ENCODE results near the gene CRNKL1.

CRNKL1 gene

DNA sequence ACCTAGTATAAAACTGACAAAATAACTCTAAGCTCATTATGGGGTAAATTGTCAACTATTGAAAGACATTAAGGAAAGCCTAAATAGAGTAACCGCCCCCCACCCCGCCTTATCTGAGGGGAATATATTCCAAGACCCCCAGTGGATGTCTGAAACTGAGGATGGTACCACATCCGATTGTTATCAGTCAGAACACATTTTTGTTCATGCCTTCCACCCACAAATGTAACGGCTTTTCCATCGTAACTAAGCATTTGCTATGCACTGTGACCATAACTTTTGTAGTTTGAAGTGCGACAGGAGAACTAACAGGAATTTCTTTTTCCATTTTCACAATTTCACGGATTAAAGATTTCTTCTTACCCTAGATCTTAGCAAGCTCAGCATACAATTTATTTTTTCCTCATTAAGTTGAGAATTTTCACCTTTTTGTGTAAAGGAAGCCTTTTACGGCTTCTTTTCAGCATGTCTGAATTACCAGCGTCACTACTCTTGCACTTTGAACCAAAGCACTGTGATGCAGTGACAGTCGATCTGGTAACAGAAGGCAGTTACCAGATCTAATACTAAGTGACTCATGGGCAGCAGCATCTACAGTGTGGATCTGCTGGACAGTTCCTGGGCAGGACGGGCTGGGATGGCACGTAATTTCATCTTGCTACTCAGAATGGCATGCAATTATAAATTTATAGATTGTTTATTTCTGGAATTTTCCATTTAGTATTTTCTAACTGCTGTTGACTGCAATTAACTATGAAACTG, 11.9 kb upstream of the CRNKL1 start:
- DNase-seq (ENCODE audit: low read depth): no peak

DNA sequence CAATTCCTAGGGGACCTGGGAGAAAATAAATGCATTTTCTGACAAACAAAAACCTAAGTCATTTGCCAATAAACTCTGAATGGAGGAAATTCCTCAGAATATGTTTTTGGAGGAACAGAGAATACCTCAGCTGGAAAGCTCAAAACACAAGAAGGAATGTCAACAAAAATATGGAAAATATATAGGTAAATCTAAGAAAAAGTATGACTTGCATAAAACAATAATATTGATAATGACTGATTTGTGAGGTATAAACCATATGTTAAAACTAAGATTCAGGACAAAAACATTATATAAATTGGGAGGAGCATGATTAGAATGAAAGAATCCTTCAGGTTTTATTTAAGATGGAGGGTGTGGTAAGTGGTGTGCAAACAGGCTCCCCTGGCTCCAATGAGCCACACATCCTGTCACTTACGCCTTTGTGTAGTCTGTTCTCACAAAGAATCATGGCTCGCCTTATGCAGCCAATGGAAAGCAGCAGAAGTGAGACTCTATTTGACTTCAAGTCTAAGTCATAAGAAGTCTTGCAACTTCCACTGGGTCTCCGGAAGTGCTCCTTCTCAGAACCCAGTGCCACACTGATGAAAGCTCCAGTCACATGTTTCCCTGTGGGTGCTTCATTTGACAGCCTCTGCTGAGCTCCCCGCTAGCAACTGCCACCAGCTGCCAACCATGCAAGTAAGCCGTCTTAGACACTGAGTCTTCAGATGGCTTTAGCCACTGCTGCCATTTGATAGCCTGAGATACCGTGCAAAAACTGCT, 8.2 kb upstream of the CRNKL1 start:
- no peak for DNase-seq (ENCODE audit: low read depth)

DNA sequence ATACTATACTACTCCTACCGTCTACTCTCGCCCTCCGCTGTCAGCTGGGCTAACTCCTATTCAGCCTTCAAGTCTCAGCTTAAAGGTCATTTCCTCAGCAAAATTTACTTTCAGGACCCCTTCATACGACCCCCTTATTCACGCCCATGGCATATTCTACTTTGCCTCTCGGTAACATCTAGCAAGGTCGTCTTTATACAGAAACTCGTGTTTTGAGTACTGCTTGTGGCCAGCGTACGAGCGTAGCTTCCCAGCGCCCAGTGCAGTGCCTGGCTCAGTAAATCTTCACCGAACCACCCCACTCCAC, 546 bp downstream of the CRNKL1 start:
- DNase-seq (ENCODE audit: low read depth): no peak

DNA sequence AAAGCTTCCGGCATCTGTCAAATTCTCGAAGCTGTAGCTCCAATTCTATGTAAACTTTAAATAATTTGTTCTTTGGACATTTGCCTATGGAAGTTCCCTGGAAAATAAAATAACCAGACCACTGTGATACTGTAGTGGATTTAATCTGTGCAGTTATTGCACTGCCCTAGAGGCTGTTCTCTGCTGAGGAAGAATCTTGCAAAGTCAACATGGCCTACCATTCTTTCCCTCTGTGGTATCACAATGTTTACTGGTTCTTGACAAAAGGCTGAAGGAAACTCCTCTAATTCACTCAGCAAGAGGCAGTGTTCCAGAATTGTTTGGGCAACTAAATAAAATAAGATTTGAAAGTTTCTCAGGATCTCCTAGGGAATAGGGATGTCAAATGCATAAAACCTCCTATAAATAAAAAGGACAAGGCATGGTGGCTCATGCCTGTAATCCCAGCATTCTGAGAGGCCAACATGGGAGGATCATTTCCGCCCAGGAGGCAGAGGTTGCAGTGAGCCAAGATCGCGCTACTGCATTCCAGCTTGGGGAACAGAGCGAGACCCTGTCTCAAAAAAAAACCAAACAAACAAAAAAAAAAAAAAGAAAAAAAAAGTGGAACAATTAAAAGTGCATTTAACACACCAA, 12.4 kb downstream of the CRNKL1 start:
- DNase-seq (ENCODE audit: low read depth): no peak

DNA sequence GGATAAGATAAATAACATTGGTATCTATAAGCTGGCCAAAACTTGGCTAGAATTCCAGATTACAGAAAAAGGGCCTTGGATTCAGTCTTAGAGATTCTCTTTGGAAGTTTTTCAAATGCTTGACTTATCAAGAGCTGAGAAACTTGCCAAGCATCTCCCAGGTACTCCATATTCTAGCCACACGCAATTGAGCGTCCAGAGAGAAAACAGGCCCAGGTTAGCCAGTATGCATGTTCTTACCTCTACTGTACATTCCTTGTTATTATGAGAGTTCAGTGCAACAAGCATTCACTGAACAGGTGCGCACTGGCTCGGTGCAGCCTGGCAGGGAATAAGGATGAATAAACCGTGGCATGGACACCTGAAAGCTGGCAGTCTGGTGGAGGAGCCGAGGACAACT, 13.7 kb downstream of the CRNKL1 start:
- no peak for DNase-seq (ENCODE audit: low read depth)

DNA sequence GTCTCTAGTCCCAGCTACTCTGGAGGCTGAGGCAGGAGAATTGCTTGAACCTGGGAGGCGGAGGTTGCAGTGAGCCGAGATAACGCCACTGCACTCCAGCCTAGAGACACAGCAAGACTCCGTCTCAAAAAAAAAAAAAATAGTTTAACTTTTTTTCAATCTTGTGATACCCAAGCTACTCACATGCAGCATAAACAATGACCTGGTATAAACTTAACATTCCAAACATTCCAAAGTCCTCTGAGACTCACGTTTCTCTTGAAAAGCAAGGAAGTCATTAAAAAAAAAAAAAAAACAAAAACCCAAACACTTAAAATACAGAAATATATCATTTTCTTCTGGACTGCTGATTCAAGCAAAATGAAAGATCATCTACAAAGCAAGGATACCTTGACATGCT, 14.3 kb downstream of the CRNKL1 start:
- DNase-seq (ENCODE audit: low read depth): no peak

DNA sequence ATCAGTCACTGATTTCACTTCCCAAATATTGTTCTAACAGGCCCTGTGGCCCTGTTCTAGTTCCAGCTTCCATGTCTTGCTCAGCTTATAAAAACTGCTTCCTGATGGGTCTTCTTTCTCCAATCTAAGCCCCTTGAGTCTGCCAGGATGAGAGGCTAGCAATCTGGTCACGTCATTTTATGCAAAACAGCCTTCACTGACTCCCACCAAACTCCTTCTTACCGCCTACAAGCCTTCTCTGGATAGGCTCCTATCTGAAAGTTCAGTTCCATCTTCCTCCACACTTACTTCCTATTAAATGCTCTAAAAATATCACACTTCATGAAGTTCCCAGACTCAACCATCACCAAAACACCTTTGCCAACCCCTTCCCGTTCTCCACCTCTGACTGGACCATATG, 15.5 kb downstream of the CRNKL1 start:
- no peak for DNase-seq (ENCODE audit: low read depth)

DNA sequence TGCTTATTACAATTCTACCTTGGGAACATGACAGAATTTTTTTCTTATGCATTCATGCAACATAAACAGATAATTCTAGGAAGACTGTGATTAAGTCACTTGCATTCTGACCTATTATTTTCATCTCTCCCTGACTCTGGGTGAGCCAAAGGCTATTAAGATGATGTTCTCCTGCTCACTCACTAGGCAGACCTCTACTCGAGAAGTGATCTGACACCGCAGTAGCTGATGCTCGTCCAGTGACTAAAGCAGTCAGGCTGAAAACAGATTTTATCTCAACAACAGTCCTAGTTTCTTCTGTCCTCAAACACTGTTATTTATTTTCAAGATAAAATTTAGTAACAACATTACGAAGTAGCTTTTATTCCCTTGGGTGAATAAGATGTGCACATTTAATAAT, 17.8 kb downstream of the CRNKL1 start:
- no peak for DNase-seq (ENCODE audit: low read depth)

DNA sequence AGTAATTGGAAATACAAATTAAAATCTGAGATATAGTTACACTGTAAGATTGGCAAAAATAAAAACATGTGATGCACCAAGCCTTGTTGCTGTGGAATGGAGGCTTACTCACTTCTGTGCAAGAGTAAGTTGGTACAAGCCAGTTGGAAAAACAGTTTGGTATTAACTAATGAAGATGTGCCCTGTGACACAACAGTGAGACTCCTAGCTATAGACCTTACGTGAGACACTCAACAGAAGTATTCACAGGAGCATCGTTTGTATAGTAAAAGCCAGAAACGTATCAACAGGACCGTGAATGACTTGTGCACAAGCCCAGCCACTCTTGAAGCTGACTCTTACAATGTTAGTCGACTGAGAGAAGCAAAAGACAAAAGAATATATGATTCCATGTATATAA, 20.5 kb downstream of the CRNKL1 start:
- DNase-seq (ENCODE audit: low read depth): no peak

DNA sequence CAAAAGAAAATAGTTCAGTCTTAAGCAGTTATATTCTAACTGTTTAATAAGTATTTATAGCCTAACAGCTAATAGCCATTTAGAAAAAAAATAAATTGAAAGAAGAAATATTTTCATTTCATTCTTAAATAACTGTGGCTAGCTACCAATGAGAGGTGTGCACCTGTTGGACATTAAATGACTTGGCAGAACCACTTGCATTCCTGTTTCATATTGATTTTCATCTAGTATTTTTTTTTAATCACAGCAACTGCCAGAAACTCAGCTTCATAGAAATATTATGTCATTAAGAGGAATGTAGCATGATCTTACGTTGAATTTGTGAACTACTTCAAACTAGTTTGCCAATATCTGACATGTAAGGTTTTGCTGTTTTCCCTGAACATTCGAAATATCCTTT, 25.0 kb downstream of the CRNKL1 start:
- DNase-seq (ENCODE audit: low read depth): no peak

DNA sequence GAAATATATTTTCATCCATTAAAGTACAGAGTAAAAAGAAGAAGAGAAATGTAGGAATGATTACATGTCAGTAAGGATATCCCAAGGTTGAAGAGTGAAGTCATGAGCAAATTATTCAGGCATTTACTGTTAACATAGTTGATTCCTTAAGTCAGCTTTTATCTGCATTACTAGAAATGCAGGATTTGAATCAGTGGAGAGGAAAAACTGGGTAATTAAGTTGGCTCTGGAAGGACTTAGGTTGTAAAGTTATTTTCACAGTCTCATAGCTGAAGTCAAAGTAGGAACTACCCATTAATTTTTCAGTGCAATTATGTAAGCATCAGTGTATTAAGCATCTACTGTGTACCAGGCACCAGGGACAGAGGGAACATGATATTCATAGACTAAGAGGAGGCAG, 27.3 kb downstream of the CRNKL1 start:
- no peak for DNase-seq (ENCODE audit: low read depth)

DNA sequence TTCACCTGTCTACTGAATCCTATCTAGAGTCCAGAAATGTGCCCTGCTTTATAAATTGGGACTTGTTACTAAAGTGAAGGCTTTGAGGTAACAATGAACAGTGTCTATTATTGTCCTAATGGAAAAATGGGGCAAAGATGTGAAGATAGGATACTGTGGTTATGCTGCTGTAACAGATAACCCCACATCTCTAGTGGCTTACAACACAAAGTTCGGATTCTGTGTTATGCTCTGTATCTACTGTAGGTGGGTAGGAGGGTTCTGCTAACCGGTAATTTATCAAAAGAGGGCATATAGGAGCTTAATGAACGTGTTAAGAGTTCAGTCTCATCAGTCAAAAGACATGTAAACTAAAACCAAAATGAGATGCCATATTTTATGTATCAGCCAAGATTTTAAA, 28.9 kb downstream of the CRNKL1 start:
- DNase-seq (ENCODE audit: low read depth): no peak

DNA sequence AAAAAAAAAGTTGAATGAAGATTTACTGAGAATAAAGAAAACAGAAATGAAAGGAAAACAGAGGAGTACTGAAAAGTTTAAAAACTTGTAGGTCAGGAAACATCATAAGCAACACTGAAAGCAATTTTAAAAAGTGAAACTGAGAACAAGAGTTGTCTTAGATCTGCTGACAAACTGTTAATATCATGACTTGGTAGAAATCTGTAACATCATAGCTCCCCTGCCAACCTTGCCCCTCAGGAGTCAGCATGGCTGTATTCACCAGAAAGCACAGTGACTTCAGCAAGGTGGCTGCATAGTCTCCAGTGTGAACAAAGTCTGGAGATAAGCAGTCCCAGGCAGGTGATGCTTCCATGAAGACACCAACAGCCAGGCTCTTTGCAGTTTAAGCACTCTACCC, 29.8 kb downstream of the CRNKL1 start:
- no peak for DNase-seq (ENCODE audit: low read depth)

DNA sequence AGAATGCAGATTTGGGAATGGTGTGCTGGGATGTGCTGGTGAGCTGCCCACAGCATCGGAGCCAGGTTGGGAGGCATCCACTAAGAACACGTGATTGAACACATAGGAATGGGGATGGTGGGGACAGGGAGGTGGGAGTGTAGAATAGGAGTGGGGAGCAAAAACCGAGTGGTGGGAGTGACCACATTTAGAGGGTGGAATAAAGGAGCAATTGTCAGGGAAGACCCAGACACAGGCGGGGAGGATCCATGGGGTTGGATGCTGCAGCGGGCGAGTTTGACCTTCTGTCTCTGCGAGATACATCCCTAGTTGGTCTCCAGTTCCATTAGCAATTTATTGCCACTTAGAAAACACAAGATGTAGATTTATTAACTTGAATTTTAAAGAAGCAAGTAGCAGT, 30.4 kb downstream of the CRNKL1 start:
- no peak for DNase-seq (ENCODE audit: low read depth)

DNA sequence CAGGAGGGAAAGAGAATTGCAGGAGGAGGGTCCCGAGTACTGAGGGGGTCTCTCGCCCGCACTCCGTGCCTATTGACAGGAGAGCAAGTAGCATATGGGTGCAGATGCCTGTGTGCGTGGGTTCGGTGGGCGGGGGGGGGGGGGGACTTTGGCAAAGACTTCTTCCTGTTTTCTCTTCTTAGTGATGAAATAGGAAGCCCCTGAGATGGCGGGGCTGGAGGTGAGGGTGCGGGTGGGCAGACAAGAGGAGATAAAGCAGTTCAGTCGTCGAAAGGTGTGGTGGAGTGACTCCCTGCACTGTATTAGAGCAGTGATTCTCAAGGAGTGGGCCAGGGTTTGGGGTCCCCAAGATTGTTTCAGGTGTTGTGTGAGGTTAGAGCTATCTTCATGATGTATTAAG, 31.4 kb downstream of the CRNKL1 start:
- no peak for DNase-seq (ENCODE audit: low read depth)

DNA sequence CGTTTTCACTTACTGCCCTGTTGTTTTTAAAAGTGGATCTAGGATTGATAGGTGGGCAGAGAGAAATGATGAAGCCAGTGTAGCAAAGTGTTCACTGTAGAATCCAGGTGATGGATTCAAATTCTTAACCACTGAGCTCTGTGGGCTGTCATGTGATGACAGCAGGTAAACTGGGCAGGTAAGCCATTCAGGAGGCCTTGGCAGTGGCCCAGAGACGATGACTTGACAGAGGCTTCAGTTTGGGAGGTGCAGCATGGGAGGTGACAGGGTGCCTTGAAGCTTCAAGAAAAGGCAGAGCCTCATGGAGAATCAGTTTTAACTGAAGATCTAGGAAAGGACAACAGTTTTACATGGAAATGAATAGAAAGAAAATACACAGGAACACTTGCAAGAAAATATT, 33.1 kb downstream of the CRNKL1 start:
- DNase-seq (ENCODE audit: low read depth): no peak

DNA sequence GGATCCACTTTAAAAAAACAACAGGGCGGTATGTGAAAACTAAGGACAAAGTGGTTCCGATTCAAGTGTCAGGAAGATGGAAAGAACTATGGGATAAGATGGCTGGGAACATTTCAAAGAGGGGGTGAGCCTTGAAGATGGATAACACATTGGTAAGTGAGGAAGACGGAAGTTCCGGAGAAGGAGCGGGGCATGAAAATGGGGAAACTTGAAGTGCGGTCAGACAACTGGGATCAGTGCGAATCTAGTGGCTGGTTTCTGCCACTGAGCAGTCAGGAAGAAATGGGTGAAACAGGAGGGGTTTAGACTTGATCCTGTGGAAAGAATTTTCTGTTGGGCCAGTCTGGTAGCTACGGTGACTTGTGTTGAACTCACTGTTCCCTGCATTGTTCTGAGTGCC, 33.9 kb downstream of the CRNKL1 start:
- no peak for DNase-seq (ENCODE audit: low read depth)

DNA sequence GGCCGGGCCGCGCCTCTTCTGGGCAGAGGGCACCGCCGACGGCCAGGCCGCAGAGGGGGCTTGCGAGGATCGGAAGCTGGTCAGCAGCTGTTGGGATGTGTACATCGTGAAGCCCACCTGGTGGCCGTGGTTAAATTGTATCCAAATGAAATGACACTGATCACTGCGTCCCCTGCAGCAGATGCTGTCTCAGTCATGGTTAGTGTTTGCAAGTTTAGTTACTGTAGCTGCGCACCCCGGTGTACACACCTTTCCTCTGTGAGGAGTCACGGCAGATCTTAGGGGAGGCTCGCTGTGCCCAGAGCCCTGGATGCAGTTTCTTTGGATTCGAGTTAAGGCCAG, 34.5 kb downstream of the CRNKL1 start:
- no peak for DNase-seq (ENCODE audit: low read depth)

DNA sequence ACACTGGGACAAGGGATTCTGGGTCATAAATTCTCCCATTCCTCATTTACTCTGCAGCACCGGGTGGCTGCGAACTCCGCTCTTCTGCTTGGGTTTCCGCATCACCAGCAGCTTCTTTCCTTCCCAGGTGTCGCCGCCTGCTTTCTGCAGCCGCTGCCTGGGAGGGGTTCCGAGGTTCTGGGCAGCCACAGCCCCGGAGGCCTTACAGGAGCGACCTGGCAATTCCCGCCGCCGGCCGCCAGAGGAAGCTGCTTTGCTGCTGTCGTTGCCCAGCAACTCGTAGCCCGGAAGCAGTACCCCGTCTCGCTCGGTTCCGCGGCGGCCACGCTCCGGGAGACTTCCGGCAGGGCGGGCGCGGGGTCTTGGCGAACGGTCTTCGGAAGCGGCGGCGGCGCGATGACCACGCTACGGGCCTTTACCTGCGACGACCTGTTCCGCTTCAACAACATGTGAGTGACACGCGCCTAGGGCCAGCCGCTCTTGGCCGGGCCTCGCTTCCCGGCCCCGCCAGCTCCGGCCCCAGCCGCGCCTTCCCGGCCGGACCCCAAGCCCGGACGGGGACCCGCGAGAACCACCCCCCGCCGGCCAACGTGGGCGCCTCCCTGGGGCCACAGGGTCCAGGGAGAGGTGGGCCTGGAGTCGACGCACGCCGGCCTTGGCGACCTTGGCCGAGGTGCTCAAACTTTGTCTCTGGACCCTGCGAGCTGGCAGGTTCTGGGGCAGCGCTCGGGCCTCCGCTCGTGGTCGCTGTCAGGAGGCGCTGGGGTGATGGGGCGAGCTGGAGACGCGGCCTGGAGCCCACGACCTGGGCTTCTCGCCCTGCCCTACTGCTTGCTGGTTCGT, 35.0 kb downstream of the CRNKL1 start, which contains the start of gene NAA20:
Gene NAA20, plus strand, starts transcription at position 362 of the 843 bp plus-strand sequence. Its CDS starts 35 bp downstream, at position 397.
- DNase-seq (ENCODE audit: low read depth): peak; percentile 84

DNA sequence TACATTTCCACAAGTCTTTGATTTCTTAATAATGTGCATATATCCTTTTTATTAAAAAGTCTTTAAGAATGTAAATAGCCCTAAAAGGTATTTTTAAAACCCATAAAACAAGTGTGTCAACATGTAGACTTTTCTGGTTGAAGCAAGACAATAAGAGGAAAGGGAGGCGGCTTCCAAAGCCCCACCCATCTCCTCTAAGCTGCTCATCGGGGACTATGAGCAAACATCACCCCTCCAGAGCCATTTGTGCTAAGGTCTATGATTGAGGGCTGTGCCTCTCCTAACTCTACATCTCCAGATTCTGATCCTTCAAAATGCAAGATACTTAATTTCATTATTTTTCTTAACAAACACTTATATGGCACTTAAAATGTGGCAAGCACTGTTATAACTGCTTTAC, 37.6 kb downstream of the CRNKL1 start:
- no peak for DNase-seq (ENCODE audit: low read depth)

DNA sequence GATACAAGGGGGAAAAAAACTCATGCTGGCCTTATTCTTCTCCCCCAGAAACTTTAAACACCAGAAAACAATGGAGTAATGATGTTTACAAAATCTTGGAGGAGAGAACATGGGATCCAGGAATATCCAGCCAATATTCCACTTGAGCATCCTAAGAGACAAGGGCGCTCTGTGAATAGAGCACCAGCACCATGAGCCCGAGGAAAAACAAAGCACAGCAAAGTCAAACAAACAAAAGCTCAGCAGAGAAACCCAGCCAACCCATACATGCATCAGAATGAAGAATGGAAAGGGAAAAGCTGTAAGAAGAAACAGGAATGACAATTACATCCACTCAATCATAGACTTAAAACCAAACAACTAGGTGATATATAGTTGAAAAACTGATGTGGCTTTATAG, 39.7 kb downstream of the CRNKL1 start:
- DNase-seq (ENCODE audit: low read depth): no peak

DNA sequence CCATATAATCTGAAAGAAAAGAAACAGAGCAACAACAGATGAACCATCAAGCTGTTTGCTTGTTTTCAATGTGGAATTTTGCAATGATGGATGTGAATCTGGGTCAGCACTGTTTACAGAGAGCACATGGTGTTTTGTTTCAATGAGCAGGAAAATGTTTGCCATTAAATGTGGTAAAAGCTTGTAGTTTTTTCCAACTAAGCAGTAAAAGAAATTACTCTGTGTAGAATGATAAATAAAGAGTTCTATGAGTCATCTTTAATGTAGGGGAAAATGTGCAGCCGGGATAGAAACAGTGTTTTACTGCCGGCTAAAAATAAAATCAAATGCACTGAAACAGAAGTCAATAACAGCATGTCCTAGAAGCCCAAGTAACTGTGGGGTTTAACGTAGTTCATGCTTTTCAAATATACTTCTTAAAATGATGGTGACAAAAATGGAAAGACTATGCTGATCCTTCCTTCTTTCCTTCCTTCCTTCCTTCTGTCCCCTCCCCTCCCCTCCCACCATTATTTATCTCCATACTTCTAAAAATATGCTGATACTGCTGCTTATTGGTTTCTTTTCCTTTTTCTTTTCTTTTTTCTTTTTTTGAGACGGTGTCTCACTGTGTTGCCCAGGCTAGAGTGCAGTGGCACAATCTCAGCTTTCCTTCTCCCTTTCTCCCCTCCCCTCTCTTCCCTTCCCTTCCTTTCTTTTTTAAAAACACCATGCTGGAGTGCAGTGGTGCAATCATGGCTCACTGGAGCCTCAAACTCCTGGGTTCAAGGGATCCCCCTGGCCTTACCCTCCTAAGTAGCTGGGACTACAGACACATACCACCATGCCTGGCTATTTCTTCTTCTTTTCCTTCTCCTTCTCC, 41.4 kb downstream of the CRNKL1 start:
- no peak for DNase-seq (ENCODE audit: low read depth)
